ENCODE results near the gene EMX1. TPM values are rescaled to one million over a fixed set of nuclear protein-coding genes. Genes with fewer than 3 reads are reported as not detected.

The EMX1 gene
- total and polyA plus RNA-seq, 2 of the 13 experiments (the other 11 are each of a cell fraction or from before 2014, with no cell fraction given): 0.62 to 4.9 TPM

GRCh38 chr2:72923833-72924352, 6.6 kb downstream of the EMX1 start:
- ATAC-seq (peak; percentile 31), DNase-seq (ENCODE audit: low spot score) (no peak), FAIRE-seq (no peak)
- peaks cover 2 to 96% of the 10 kb centered on the region in 2 experiments; a peak in 4 of 5 replicates for H3K27me3 ChIP-seq (ENCODE audit: control insufficient read depth in 1 of 2, insufficient read depth in 2 of 2, low read length in 2 of 2)
- H3K9ac ChIP-seq (ENCODE audit: insufficient read depth, low read depth, low read length): no peak overlapping the region
- no peaks in the 10 kb centered on the region for H3K9me3 ChIP-seq (ENCODE audit: low read length)
- 52% methylated on average over 36 of the region's 36 CpGs for WGBS (ENCODE audit: low lambda C conversion rate)
- no peak overlapping the region for H2AFZ ChIP-seq (ENCODE audit: low read length)
- H3K27ac ChIP-seq (ENCODE audit: extremely low read length, insufficient read depth, low read length): no peak overlapping the region
- ChIA-PET CTCF (ENCODE audit: low intra/inter-chr PET ratio, low total read pairs) (no interaction called here), POLR2A (no interaction called here)
- intact Hi-C loops (cut with micrococcal nuclease; ENCODE audit: unreplicated experiment) (no loop called here), in situ Hi-C loops (cut with HindIII; ENCODE audit: extremely low pct_ligation_motif_present, low pct_unique_long_range_greater_than_20kb) (no loop called here)
- TF ChIP-seq ZNF547 (CRISPR knock-in tag; IDR thresholded peaks at IDR 0.05) (0 out of 2 replicates have a peak, but pooled peaks have one; percentile 26), HMGA1 (CRISPR knock-in tag; conservative IDR thresholded peaks at IDR 0.05) (no peak)
- H4K20me1 ChIP-seq (ENCODE audit: insufficient read depth, low read length): no peaks in the 10 kb centered on the region; the same call in 1 of the 2 replicates
- peaks cover 3% of the 10 kb centered on the region for H3K4me1 ChIP-seq (ENCODE audit: insufficient read depth, low read length)
- peak overlapping the region; percentile 31 for H3K4me2 ChIP-seq (ENCODE audit: low read depth, low read length)
- peak overlapping the region in 1 of 3 experiments; percentile 19; a peak in 1 of 6 replicates for H3K4me3 ChIP-seq (replicated peaks in 1 of 3; ENCODE audit: insufficient read depth in 1 of 3, low read depth in 2 of 3, low read length in 3 of 3)
- BruUV-seq (replicated peaks): no TSS peak
- no peaks in the 10 kb centered on the region for H3K36me3 ChIP-seq (replicated peaks in 1 of 2; ENCODE audit: control insufficient read depth in 1 of 2, insufficient read depth in 2 of 2, low read length in 2 of 2)
- no peaks in the 10 kb centered on the region for H3K79me2 ChIP-seq (ENCODE audit: insufficient read depth, low read length)

DNA sequence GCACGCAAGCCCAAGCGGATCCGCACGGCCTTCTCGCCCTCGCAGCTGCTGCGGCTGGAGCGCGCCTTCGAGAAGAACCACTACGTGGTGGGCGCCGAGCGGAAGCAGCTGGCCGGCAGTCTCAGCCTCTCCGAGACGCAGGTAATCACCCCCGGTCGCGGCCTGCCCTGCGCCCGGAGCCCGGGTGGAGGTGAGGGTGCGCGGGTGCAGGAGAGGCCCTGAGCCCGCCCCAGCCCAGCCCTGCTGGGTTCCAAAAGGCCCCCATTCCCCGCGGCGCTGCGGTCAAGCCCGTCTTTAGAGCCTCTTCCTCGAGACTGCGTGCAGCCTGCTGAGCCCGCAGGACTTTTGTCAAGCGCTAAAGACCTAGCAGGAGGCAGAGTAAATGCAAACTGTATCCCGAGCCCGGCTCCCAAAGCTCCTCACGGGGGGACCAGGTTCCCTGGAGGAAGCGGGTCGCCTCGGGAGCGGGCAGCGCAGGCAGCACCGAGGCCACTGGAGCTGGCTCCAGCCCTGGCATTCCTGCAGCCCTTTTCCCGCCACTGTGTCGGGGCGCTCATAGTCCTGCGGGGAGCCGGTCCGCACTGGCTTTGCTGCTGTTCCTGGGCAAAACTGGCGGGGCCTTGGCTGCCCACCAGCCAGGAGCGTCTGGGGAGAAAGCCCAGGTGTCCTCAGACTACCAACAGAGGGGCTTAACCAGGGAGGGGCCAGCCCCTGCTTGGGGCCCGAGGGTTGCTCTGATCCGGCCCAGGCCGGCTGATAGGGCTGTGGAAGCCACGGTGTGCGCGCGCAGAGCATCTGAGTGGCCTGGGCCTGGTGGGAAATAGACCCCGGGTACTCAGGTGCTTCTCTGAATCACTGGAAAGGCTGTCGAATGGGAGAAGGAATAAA, 7.3 kb downstream of the EMX1 start:
- Histone ChIP-seq H4K20me1 (ENCODE audit: insufficient read depth, low read length) (no peaks in the 10 kb centered on the region), H3K27ac (ENCODE audit: extremely low read length, insufficient read depth, low read length) (no peak overlapping the region), H2AFZ (ENCODE audit: low read length) (no peak overlapping the region), H3K4me1 (ENCODE audit: insufficient read depth, low read length) (no peaks in the 10 kb centered on the region), H3K4me2 (ENCODE audit: low read depth, low read length) (peak overlapping the region; percentile 31), H3K4me3 (replicated peaks in 1 of 3; ENCODE audit: insufficient read depth in 1 of 3, low read depth in 2 of 3, low read length in 3 of 3) (peak overlapping the region in 1 of 3 experiments; percentile 19; a peak in 1 of 6 replicates), H3K79me2 (ENCODE audit: insufficient read depth, low read length) (no peaks in the 10 kb centered on the region), H3K9me3 (ENCODE audit: low read length) (no peaks in the 10 kb centered on the region), H3K27me3 (ENCODE audit: control insufficient read depth in 1 of 2, insufficient read depth in 2 of 2, low read length in 2 of 2) (peaks cover 2 to 92% of the 10 kb centered on the region in 2 experiments; a peak in 4 of 5 replicates), H3K36me3 (replicated peaks in 1 of 2; ENCODE audit: control insufficient read depth in 1 of 2, insufficient read depth in 2 of 2, low read length in 2 of 2) (no peaks in the 10 kb centered on the region), H3K9ac (ENCODE audit: insufficient read depth, low read depth, low read length) (no peak overlapping the region)
- WGBS (ENCODE audit: low lambda C conversion rate): 38% methylated on average over 36 of the region's 61 CpGs
- FAIRE-seq (no peak), DNase-seq (ENCODE audit: low spot score) (no peak), ATAC-seq (peak; percentile 57)
- ChIA-PET POLR2A (no interaction called here), CTCF (ENCODE audit: low intra/inter-chr PET ratio, low total read pairs) (no interaction called here)
- no TSS peak for BruUV-seq (replicated peaks)
- intact Hi-C loops (cut with micrococcal nuclease; ENCODE audit: unreplicated experiment) (no loop called here), in situ Hi-C loops (cut with HindIII; ENCODE audit: extremely low pct_ligation_motif_present, low pct_unique_long_range_greater_than_20kb) (no loop called here)
- 0 out of 2 replicates have a peak, but pooled peaks have one; percentile 27 for TF ChIP-seq KDM5B (CRISPR knock-in tag; IDR thresholded peaks at IDR 0.05; ENCODE audit: borderline replicate concordance)
- TF ChIP-seq RARG (CRISPR knock-in tag; IDR thresholded peaks at IDR 0.05; ENCODE audit: low read depth): no peak
- TF ChIP-seq, protein P1, sequence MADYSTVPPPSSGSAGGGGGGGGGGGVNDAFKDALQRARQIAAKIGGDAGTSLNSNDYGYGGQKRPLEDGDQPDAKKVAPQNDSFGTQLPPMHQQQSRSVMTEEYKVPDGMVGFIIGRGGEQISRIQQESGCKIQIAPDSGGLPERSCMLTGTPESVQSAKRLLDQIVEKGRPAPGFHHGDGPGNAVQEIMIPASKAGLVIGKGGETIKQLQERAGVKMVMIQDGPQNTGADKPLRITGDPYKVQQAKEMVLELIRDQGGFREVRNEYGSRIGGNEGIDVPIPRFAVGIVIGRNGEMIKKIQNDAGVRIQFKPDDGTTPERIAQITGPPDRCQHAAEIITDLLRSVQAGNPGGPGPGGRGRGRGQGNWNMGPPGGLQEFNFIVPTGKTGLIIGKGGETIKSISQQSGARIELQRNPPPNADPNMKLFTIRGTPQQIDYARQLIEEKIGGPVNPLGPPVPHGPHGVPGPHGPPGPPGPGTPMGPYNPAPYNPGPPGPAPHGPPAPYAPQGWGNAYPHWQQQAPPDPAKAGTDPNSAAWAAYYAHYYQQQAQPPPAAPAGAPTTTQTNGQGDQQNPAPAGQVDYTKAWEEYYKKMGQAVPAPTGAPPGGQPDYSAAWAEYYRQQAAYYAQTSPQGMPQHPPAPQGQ (CRISPR knock-in tag; IDR thresholded peaks at IDR 0.05; ENCODE audit: borderline replicate concordance): no peak
- TF ChIP-seq ARNT2 (CRISPR knock-in tag; IDR thresholded peaks at IDR 0.05; ENCODE audit: low read depth): no peak
- TF ChIP-seq TERF1 (CRISPR knock-in tag; IDR thresholded peaks at IDR 0.05): no peak
- no peak for TF ChIP-seq ESRRA (CRISPR knock-in tag; IDR thresholded peaks at IDR 0.05; ENCODE audit: low read depth)
- TF ChIP-seq EZH2 (conservative IDR thresholded peaks at IDR 0.05; ENCODE audit: low read depth, low read length): peak; percentile 32
- TF ChIP-seq ZBTB39 (CRISPR knock-in tag; IDR thresholded peaks at IDR 0.05): no peak

Measured in HepG2 (cell line).